K562 (cell line): ENCODE results near the gene EDEM1. TPM values are rescaled to one million over a fixed set of nuclear protein-coding genes. Genes with fewer than 3 reads are reported as not detected.

Experiments
- EP300 ChIP-seq: IDR thresholded peaks from 2 replicates; pipeline ENCODE4 v1.6.1; 2012; ENCODE audit warnings: low read length, improper control_type of control experiment
- ETV6 ChIP-seq, 3 experiments: fragments of 150-350 bp in 1 of 3; sonication (generic) in 1 of 3; formaldehyde crosslinking in 1 of 3; IDR thresholded peaks; 2 replicates each; pipeline versions ENCODE4 v1.6.1 to v1.8.0; 2014 to 2022; ENCODE audit warnings: borderline replicate concordance in 2 of 3, low read depth in 2 of 3, antibody characterized with exemption in 1 of 3, low read length in 1 of 3, mild to moderate bottlenecking in 1 of 3, missing genetic modification reagents in 1 of 3
- FOS ChIP-seq: IDR thresholded peaks from 3 replicates; pipeline ENCODE4 v1.6.1; 2011; ENCODE audit not compliant: insufficient read length; ENCODE audit errors: extremely low read depth
- KLF16 ChIP-seq: IDR thresholded peaks from 2 replicates; pipeline ENCODE4 v1.6.1; 2016; ENCODE audit warnings: antibody characterized with exemption
- MITF ChIP-seq: IDR thresholded peaks from 2 replicates; pipeline ENCODE4 v1.6.1; 2014; ENCODE audit warnings: antibody characterized with exemption
- MYC ChIP-seq, 2 experiments: fragments of 250-450 bp in 1 of 2; sonication (Bioruptor Pico) in 1 of 2; IDR thresholded peaks; 2 replicates each; pipeline versions ENCODE4 v1.5.1 to v1.6.1; 2012 to 2021; ENCODE audit warnings: low read depth in 2 of 2, borderline replicate concordance in 1 of 2, improper control_type of control experiment in 1 of 2, low read length in 1 of 2, mild to moderate bottlenecking in 1 of 2, moderate library complexity in 1 of 2
- MYNN ChIP-seq, 2 experiments: sonication (generic); formaldehyde crosslinking in 1 of 2; IDR thresholded peaks; 2 replicates each; pipeline versions ENCODE4 v1.5.0 to v1.6.1; 2016 to 2020; ENCODE audit warnings: antibody characterized with exemption in 1 of 2, missing genetic modification reagents in 1 of 2
- PREB ChIP-seq: sonication (generic); formaldehyde crosslinking; IDR thresholded peaks from 2 replicates; pipeline ENCODE4 v1.8.1; 2023; ENCODE audit warnings: mild to moderate bottlenecking, missing genetic modification reagents
- RBBP5 ChIP-seq: fragments of 200-600 bp; sonication (generic); IDR thresholded peaks from 2 replicates; pipeline ENCODE4 v1.6.1; 2012; ENCODE audit warnings: borderline replicate concordance, mild to moderate bottlenecking, low read length, control low read depth, inconsistent platforms; ENCODE audit not compliant: insufficient read depth, poor library complexity, severe bottlenecking
- RCOR1 ChIP-seq, 2 experiments: IDR thresholded peaks; 2 replicates each; pipeline ENCODE4 v1.6.1; 2012; ENCODE audit warnings: low read depth in 2 of 2, low read length in 2 of 2, borderline replicate concordance in 1 of 2, improper control_type of control experiment in 1 of 2
- UBTF ChIP-seq, 2 experiments: IDR thresholded peaks; 2 replicates each; pipeline ENCODE4 v1.6.1; 2012; ENCODE audit warnings: improper control_type of control experiment in 2 of 2, low read depth in 2 of 2, low read length in 2 of 2, borderline replicate concordance in 1 of 2
- ZBTB17 ChIP-seq: fragments of 450-650 bp; formaldehyde crosslinking; IDR thresholded peaks from 2 replicates; pipeline ENCODE4 v1.4.0; 2020; ENCODE audit warnings: mild to moderate bottlenecking
- ZBTB26 ChIP-seq: fragments of 450-650 bp; formaldehyde crosslinking; IDR thresholded peaks from 2 replicates; pipeline ENCODE4 v1.4.0; 2022; ENCODE audit warnings: missing genetic modification characterization
- ZBTB7A ChIP-seq: IDR thresholded peaks from 2 replicates; pipeline ENCODE4 v1.6.1; 2011; ENCODE audit warnings: low read depth, mild to moderate bottlenecking, low read length, moderate library complexity, borderline replicate concordance; ENCODE audit not compliant: control insufficient read depth
- ZFP36 ChIP-seq: fragments of 150-350 bp; IDR thresholded peaks from 2 replicates; pipeline ENCODE4 v1.6.1; 2018; ENCODE audit warnings: low read length, low read depth; ENCODE audit not compliant: partially characterized antibody
- ZNF232 ChIP-seq: sonication (generic); formaldehyde crosslinking; IDR thresholded peaks from 2 replicates; pipeline ENCODE4 v1.8.0; 2022; ENCODE audit warnings: mild to moderate bottlenecking, missing genetic modification reagents
- ZNF253 ChIP-seq: fragments of 250-450 bp; sonication (Bioruptor Pico); conservative IDR thresholded peaks from 2 replicates; pipeline ENCODE4 v1.6.1; 2021; ENCODE audit warnings: mild to moderate bottlenecking
- ZNF311 ChIP-seq: fragments of 250-450 bp; sonication (Bioruptor Pico); IDR thresholded peaks from 2 replicates; pipeline ENCODE4 v1.4.0; 2020; ENCODE audit warnings: mild to moderate bottlenecking, moderate library complexity
- polyA plus RNA-seq, 8 experiments: library from polyadenylated mRNA; depleted of rRNA in 4 of 8; stranded (reverse) in 5 of 8; unstranded in 3 of 8; fragments of >200 nt; fragmentation: Nextera tagmentation in 2 of 8; fragmentation: Illumina TruSeq in 1 of 8; extraction: Ambion mirVana in 2 of 8; extraction: Trizol in 1 of 8; gene quantifications; 2 replicates each; pipeline versions ENCODE4 v1.2.1 to v1.2.3, GENCODE V29; 2011 to 2014; ENCODE audit warnings: inconsistent platforms in 1 of 8, missing spikeins in 1 of 8
- total RNA-seq, 7 experiments: library from RNA; depleted of rRNA in 6 of 7; stranded (reverse); fragments of >200 nt in 6 of 7; fragmentation: Illumina TruSeq in 2 of 7; extraction: Trizol in 2 of 7; gene quantifications; 2 replicates each; pipeline versions ENCODE4 v1.2.1 to v1.2.3, GENCODE V29; 2011 to 2021; ENCODE audit warnings: low replicate concordance in 1 of 7

Gene EDEM1
- total and polyA plus RNA-seq, 9 of the 15 experiments (the other 6 are each of a cell fraction or from before 2014, with no cell fraction given): 6.2 to 36.7 (median 14.3) TPM

GRCh38 chr3:5187920-5188418, 462 bp downstream of the EDEM1 start (continued):
- TF ChIP-seq ZNF253 (CRISPR knock-in tag): no peak
- no peak for TF ChIP-seq PREB (CRISPR knock-in tag)
- TF ChIP-seq RCOR1 (IDR thresholded peaks at IDR 0.05; ENCODE audit: borderline replicate concordance in 1 of 2, low read depth in 2 of 2, low read length in 2 of 2): no peak
- 0 out of 2 replicates have a peak, but pooled peaks have one; percentile 70 for TF ChIP-seq ZNF232
- peak; percentile 53 to 79; a peak in 3 of 4 replicates for TF ChIP-seq UBTF (IDR thresholded peaks at IDR 0.05; ENCODE audit: borderline replicate concordance in 1 of 2, low read depth in 2 of 2, low read length in 2 of 2)
- no peak for TF ChIP-seq FOS
- no peak for TF ChIP-seq MITF
- TF ChIP-seq ETV6 (IDR thresholded peaks at IDR 0.05; ENCODE audit: borderline replicate concordance in 1 of 2, low read depth in 2 of 2, low read length in 1 of 2): no peak
- peak; percentile 34; the same call in 1 of the 2 replicates for TF ChIP-seq ETV6 (CRISPR knock-in tag; IDR thresholded peaks at IDR 0.05; ENCODE audit: borderline replicate concordance)
- no peak for TF ChIP-seq KLF16
- no peak for TF ChIP-seq ZBTB26 (CRISPR knock-in tag)
- no peak for TF ChIP-seq MYNN (IDR thresholded peaks at IDR 0.05)
- TF ChIP-seq MYNN (CRISPR knock-in tag; IDR thresholded peaks at IDR 0.05): no peak
- TF ChIP-seq RBBP5: peak; percentile 92
- TF ChIP-seq MYC (IDR thresholded peaks at IDR 0.05; ENCODE audit: low read depth, low read length): no peak; the same call in 1 of the 2 replicates
- TF ChIP-seq MYC (CRISPR knock-in tag; IDR thresholded peaks at IDR 0.05; ENCODE audit: borderline replicate concordance, low read depth): no peak
- TF ChIP-seq ZBTB17 (CRISPR knock-in tag): no peak
- TF ChIP-seq ZNF311 (CRISPR knock-in tag): no peak
- peak; percentile 0; the same call in 1 of the 2 replicates for TF ChIP-seq EP300
- TF ChIP-seq ZFP36: no peak
- TF ChIP-seq ZBTB7A: peak; percentile 74; the same call in 1 of the 2 replicates
